Upper lobe of left lung (tissue), 6 donors: ENCODE results near the gene SLC50A1. TPM values are rescaled to one million over a fixed set of nuclear protein-coding genes. Genes with fewer than 3 reads are reported as not detected.
A peak's percentile ranks its signal among the peaks of the same experiment; 100 is the strongest.

ENCODE experiments used
- ATAC-seq, 2 donors: fragments of 200-7000 bp; cut with Tn5 transposase; one replicate each; pipeline ENCODE4 v1.9.1; 2022; ENCODE audit warnings: mild to moderate bottlenecking in 2 of 2, moderate library complexity in 2 of 2; ENCODE audit not compliant: low FRiP score in 2 of 2
- DNase-seq, 2 donors: peaks; one replicate each; pipeline ENCODE4 v3.0.0-alpha.2; 2019 to 2020
- H3K27ac ChIP-seq, 4 donors: fragments of 200-600 bp; sonication (generic); one replicate each; pipeline ENCODE4 v1.5.1; 2016 to 2019
- H3K27me3 ChIP-seq, 4 donors: fragments of 200-600 bp; sonication (generic); one replicate each; pipeline ENCODE4 v1.5.1; 2017 to 2019
- H3K36me3 ChIP-seq, 4 donors: fragments of 200-600 bp; sonication (generic); one replicate each; pipeline ENCODE4 v1.5.1; 2016 to 2019
- H3K4me1 ChIP-seq, 4 donors: fragments of 200-600 bp; sonication (generic); one replicate each; pipeline ENCODE4 v1.5.1; 2018 to 2019
- H3K4me3 ChIP-seq, 4 donors: fragments of 200-600 bp; sonication (generic); one replicate each; pipeline ENCODE4 v1.5.1; 2017 to 2019; ENCODE audit warnings: mild to moderate bottlenecking in 2 of 4, moderate library complexity in 1 of 4
- H3K9me3 ChIP-seq, 4 donors: fragments of 200-600 bp; sonication (generic); one replicate each; pipeline ENCODE4 v1.5.1; 2018 to 2019
- EP300 ChIP-seq, 4 donors: sonication (generic); formaldehyde crosslinking; IDR thresholded peaks; one replicate each; pipeline ENCODE4 v1.5.1; 2017; ENCODE audit warnings: antibody characterized with exemption in 4 of 4, control low read depth in 2 of 4
- POLR2A ChIP-seq, 4 donors: fragments of 450-650 bp; IDR thresholded peaks; one replicate each; pipeline ENCODE4 v1.5.1; 2016 to 2017; ENCODE audit warnings: antibody characterized with exemption in 4 of 4, mild to moderate bottlenecking in 2 of 4
- POLR2AphosphoS5 ChIP-seq, 2 donors: sonication (generic); formaldehyde crosslinking; IDR thresholded peaks; one replicate each; pipeline ENCODE4 v1.5.1; 2017; ENCODE audit warnings: antibody characterized with exemption in 2 of 2
- WGBS, 2 donors: methylation state at CpG; one replicate each; pipeline ENCODE4 v1.1.5; 2017 to 2018; 5-methylcytosine and 5-hydroxymethylcytosine counted together
- total RNA-seq, 6 donors: library from RNA; depleted of rRNA in 4 of 6; stranded (reverse); fragments of >200 nt in 4 of 6; gene quantifications; one replicate each; pipeline versions ENCODE4 v1.1.0 to v1.2.1, GENCODE V29; 2016 to 2021
- TF ChIP-seq, protein P1 (sequence below), 6 experiments: fragments of 450-650 bp in 4 of 6; fragments of 200-600 bp in 2 of 6; sonication (generic) in 2 of 6; IDR thresholded peaks; one replicate each; pipeline ENCODE4 v1.5.1; 2016 to 2019; ENCODE audit warnings: antibody characterized with exemption in 6 of 6
- donor health status: DM: no; HTN: no; CAD: no; lungs with moderate emphysema.
- donor health status: DM: no; HTN: yes; CAD: no; lungs with severe emphysema.

The SLC50A1 gene
- total RNA-seq, 6 donors from 2014 or later: 19.9 to 49.9 (median 42.7) TPM

DNA sequence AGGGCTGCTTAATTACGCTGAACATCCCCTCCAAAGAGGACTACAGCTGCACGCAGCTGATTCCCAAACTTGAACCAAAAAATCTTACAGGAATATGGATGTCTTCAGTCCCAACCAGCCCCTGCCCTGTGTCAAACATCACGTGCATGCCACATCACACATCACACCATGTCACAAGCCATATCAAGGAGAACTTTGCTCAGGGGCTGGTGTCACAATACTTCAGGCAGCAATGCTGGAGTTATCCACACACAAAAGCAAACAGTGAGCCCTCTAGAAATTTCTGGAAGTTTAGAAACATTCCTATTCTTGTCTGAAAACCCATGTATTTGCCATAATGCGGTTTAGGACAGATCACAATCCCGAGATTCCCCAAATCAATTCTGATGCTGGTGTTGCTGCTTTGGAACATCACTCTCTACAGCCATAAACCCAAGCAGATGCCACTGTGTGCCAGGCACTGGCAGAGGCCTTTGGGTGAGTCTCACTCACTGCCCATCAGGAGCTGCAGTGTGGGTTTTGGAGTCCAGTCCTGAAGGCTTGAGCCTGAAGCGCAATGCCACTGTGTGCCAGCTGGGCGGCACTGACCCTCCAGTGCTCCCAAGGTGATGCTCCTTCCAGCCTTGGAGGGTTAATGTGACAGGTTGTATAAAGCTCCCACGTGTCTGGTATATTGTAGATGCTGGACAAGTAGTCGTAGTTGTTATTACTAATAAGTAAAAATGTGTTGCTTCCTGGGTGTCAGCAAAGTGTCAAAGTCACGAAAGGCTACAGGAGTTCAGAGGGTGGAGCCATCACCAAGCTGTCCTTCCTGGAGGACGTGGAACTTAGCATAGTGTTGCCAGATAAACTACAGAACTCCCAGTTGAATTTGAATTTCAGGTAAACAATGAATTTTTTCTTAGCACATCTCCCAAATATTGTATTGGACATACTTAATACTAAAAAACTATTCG is 28.1 kb upstream of the SLC50A1 start:
- DNase-seq: peak in 1 of 2 donors; percentile 25
- H3K27ac ChIP-seq: peak overlapping the region in 1 of 4 donors; percentile 0
- H3K4me3 ChIP-seq: no peak overlapping the region
- WGBS, 2 donors: 75 to 77% methylated on average over 12 of the region's 12 CpGs
- ATAC-seq: no peak
- H3K4me1 ChIP-seq: peaks cover 3 to 27% (median 15%) of the 10 kb centered on the region in 4 donors
- H3K9me3 ChIP-seq: no peaks in the 10 kb centered on the region
- no peaks in the 10 kb centered on the region for H3K36me3 ChIP-seq
- TF ChIP-seq, protein P1, sequence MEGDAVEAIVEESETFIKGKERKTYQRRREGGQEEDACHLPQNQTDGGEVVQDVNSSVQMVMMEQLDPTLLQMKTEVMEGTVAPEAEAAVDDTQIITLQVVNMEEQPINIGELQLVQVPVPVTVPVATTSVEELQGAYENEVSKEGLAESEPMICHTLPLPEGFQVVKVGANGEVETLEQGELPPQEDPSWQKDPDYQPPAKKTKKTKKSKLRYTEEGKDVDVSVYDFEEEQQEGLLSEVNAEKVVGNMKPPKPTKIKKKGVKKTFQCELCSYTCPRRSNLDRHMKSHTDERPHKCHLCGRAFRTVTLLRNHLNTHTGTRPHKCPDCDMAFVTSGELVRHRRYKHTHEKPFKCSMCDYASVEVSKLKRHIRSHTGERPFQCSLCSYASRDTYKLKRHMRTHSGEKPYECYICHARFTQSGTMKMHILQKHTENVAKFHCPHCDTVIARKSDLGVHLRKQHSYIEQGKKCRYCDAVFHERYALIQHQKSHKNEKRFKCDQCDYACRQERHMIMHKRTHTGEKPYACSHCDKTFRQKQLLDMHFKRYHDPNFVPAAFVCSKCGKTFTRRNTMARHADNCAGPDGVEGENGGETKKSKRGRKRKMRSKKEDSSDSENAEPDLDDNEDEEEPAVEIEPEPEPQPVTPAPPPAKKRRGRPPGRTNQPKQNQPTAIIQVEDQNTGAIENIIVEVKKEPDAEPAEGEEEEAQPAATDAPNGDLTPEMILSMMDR (IDR thresholded peaks at IDR 0.05): no peak
- TF ChIP-seq EP300 (IDR thresholded peaks at IDR 0.05) (no peak), POLR2A (IDR thresholded peaks at IDR 0.05) (no peak), POLR2AphosphoS5 (IDR thresholded peaks at IDR 0.05) (no peak)
- no peaks in the 10 kb centered on the region for H3K27me3 ChIP-seq

- Histone ChIP-seq H3K27ac (no peak overlapping the region), H3K36me3 (no peaks in the 10 kb centered on the region), H3K9me3 (no peaks in the 10 kb centered on the region), H3K27me3 (no peaks in the 10 kb centered on the region), H3K4me1 (peaks cover 3 to 27% (median 17%) of the 10 kb centered on the region in 4 donors), H3K4me3 (no peak overlapping the region)
- WGBS, 2 donors: 72 to 75% methylated on average over 5 of the region's 5 CpGs
- no peak for TF ChIP-seq POLR2AphosphoS5 (IDR thresholded peaks at IDR 0.05)
- no peak for TF ChIP-seq POLR2A (IDR thresholded peaks at IDR 0.05)
- no peak for TF ChIP-seq EP300 (IDR thresholded peaks at IDR 0.05)
- TF ChIP-seq, protein P1 (IDR thresholded peaks at IDR 0.05): no peak
- DNase-seq: no peak
- no peak for ATAC-seq
These were observed 27.4 kb upstream of the SLC50A1 start for GRCh38 chr1:155108296-155108695.

- TF ChIP-seq, protein P1 (IDR thresholded peaks at IDR 0.05): no peak
- TF ChIP-seq EP300 (IDR thresholded peaks at IDR 0.05) (no peak), POLR2AphosphoS5 (IDR thresholded peaks at IDR 0.05) (no peak), POLR2A (IDR thresholded peaks at IDR 0.05) (no peak)
- Histone ChIP-seq H3K4me1 (peaks cover 0 to 20% (median 4%) of the 10 kb centered on the region in 4 donors), H3K27ac (no peak overlapping the region), H3K27me3 (no peaks in the 10 kb centered on the region), H3K36me3 (no peaks in the 10 kb centered on the region), H3K9me3 (no peaks in the 10 kb centered on the region), H3K4me3 (no peak overlapping the region)
- WGBS, 2 donors: 92 to 93% methylated on average over 8 of the region's 8 CpGs
- DNase-seq (no peak), ATAC-seq (no peak)
These were observed 25.3 kb upstream of the SLC50A1 start for GRCh38 chr1:155110381-155110780.

GRCh38 chr1:155110826-155111225 is 24.8 kb upstream of the SLC50A1 start:
- 62 to 64% methylated on average over 8 of the region's 8 CpGs for WGBS, 2 donors
- TF ChIP-seq POLR2A (IDR thresholded peaks at IDR 0.05): no peak
- TF ChIP-seq POLR2AphosphoS5 (IDR thresholded peaks at IDR 0.05): no peak
- no peak for TF ChIP-seq EP300 (IDR thresholded peaks at IDR 0.05)
- TF ChIP-seq, protein P1 (IDR thresholded peaks at IDR 0.05): no peak

More at GRCh38 chr1:155110826-155111225, 24.8 kb upstream of the SLC50A1 start:
- Histone ChIP-seq H3K4me1 (peaks cover 0 to 22% (median 3%) of the 10 kb centered on the region in 4 donors), H3K27ac (no peak overlapping the region), H3K4me3 (no peak overlapping the region), H3K36me3 (no peaks in the 10 kb centered on the region), H3K27me3 (no peaks in the 10 kb centered on the region), H3K9me3 (no peaks in the 10 kb centered on the region)
- no peak for ATAC-seq
- no peak for DNase-seq
